ENCODE measurements around the gene DCAF16.

Gene DCAF16

GRCh38 chr4:17781300-17782287 lies 29.0 kb downstream of the DCAF16 start, which contains the start of gene FAM184B:
TSS of gene FAM184B (minus strand) at chr4:17781621. CDS start at chr4:17781299, 322 bp downstream.
- DNase-seq (ENCODE audit: low spot score): no peak

GRCh38 chr4:17780501-17781299 lies 29.9 kb downstream of the DCAF16 start:
- DNase-seq (ENCODE audit: low spot score): no peak

GRCh38 chr4:17778431-17778830 lies 32.1 kb downstream of the DCAF16 start:
- DNase-seq (ENCODE audit: low spot score): no peak

GRCh38 chr4:17773135-17773698 lies 37.3 kb downstream of the DCAF16 start:
- DNase-seq (ENCODE audit: low spot score): no peak

GRCh38 chr4:17771284-17771908 lies 39.2 kb downstream of the DCAF16 start:
- no peak for DNase-seq (ENCODE audit: low spot score)

GRCh38 chr4:17770845-17771244 lies 39.7 kb downstream of the DCAF16 start:
- DNase-seq (ENCODE audit: low spot score): no peak

- DNase-seq (ENCODE audit: low spot score): no peak
These were observed 41.0 kb downstream of the DCAF16 start for GRCh38 chr4:17769406-17770174.

GRCh38 chr4:17766826-17767458 lies 43.6 kb downstream of the DCAF16 start:
- DNase-seq (ENCODE audit: low spot score): no peak

- no peak for DNase-seq (ENCODE audit: low spot score)
These were observed 44.9 kb downstream of the DCAF16 start for GRCh38 chr4:17765514-17766286.

- DNase-seq (ENCODE audit: low spot score): no peak
These were observed 46.6 kb downstream of the DCAF16 start for GRCh38 chr4:17763931-17764330.

GRCh38 chr4:17763416-17763815 lies 47.1 kb downstream of the DCAF16 start:
- DNase-seq (ENCODE audit: low spot score): no peak

GRCh38 chr4:17762726-17763125 lies 47.8 kb downstream of the DCAF16 start:
- DNase-seq (ENCODE audit: low spot score): peak; percentile 41

- DNase-seq (ENCODE audit: low spot score): no peak
These were observed 49.5 kb downstream of the DCAF16 start for GRCh38 chr4:17761062-17761461.

GRCh38 chr4:17760626-17761025 lies 49.9 kb downstream of the DCAF16 start:
- no peak for DNase-seq (ENCODE audit: low spot score)

- DNase-seq (ENCODE audit: low spot score): no peak
These were observed 52.1 kb downstream of the DCAF16 start for GRCh38 chr4:17758485-17758884.

- DNase-seq (ENCODE audit: low spot score): no peak
These were observed 52.9 kb downstream of the DCAF16 start for GRCh38 chr4:17757621-17758020.

GRCh38 chr4:17753646-17754045 lies 56.9 kb downstream of the DCAF16 start:
- no peak for DNase-seq (ENCODE audit: low spot score)

Measured in HuH-7 (cell line).